Esophagus squamous epithelium (tissue), 5 donors: ENCODE measurements around the gene ARMH3. TPM values are rescaled to one million over a fixed set of nuclear protein-coding genes. Genes with fewer than 3 reads are reported as not detected.

Experiments used
- DNase-seq: peaks from one replicate; lab custom pipeline; 2025; lab: John Stamatoyannopoulos, UW
- H3K27ac ChIP-seq, 4 donors: fragments of 200-600 bp; sonication (generic); one replicate each; pipeline ENCODE4 v1.5.1; 2016 to 2019; ENCODE audit warnings: mild to moderate bottlenecking in 1 of 4
- H3K27me3 ChIP-seq, 4 donors: fragments of 200-600 bp; sonication (generic); 1 replicate in 3 of 4; 2 replicates in 1 of 4; pipeline versions ENCODE4 v1.5.1 to v1.6.0; 2017 to 2021; ENCODE audit warnings: antibody characterized with exemption in 1 of 4
- H3K36me3 ChIP-seq, 3 donors: fragments of 200-600 bp; sonication (generic); one replicate each; pipeline ENCODE4 v1.5.1; 2016 to 2019
- H3K4me1 ChIP-seq, 3 donors: fragments of 200-600 bp; sonication (generic); one replicate each; pipeline ENCODE4 v1.5.1; 2017 to 2019
- H3K4me3 ChIP-seq, 4 donors: fragments of 200-600 bp; sonication (generic); 1 replicate in 3 of 4; 2 replicates in 1 of 4; pipeline ENCODE4 v1.5.1; 2016 to 2019; ENCODE audit warnings: mild to moderate bottlenecking in 2 of 4, moderate library complexity in 1 of 4
- H3K9me3 ChIP-seq, 3 donors: fragments of 200-600 bp; sonication (generic); one replicate each; pipeline ENCODE4 v1.5.1; 2016 to 2019
- POLR2A ChIP-seq, 4 donors: fragments of 450-650 bp; IDR thresholded peaks; one replicate each; pipeline ENCODE4 v1.6.1; 2017; ENCODE audit warnings: antibody characterized with exemption in 4 of 4, mild to moderate bottlenecking in 4 of 4, moderate library complexity in 3 of 4
- WGBS, 2 donors: methylation state at CpG; one replicate each; pipeline ENCODE4 v1.1.5; 2018; 5-methylcytosine and 5-hydroxymethylcytosine counted together
- intact Hi-C: fragments of 100-400 bp; cut with DNase I; formaldehyde crosslinking; loops from one replicate; pipeline ENCODE4 v1.15.0; 2022
- total RNA-seq, 4 donors: library from RNA; depleted of rRNA; stranded (reverse); fragments of >200 nt; gene quantifications; one replicate each; pipeline ENCODE4 v1.1.0, GENCODE V29; 2016
- TF ChIP-seq, protein P1 (sequence below), 6 experiments: fragments of 450-650 bp in 4 of 6; fragments of 200-600 bp in 2 of 6; sonication (generic) in 2 of 6; IDR thresholded peaks; one replicate each; pipeline ENCODE4 v1.5.1; 2016 to 2019; ENCODE audit warnings: antibody characterized with exemption in 6 of 6, mild to moderate bottlenecking in 4 of 6, moderate library complexity in 4 of 6
- donor health status: DM: yes; HTN: yes; CAD: no.

The ARMH3 gene
- total RNA-seq, 4 donors from 2014 or later: 13.3 to 17.2 (median 16.1) TPM

DNA sequence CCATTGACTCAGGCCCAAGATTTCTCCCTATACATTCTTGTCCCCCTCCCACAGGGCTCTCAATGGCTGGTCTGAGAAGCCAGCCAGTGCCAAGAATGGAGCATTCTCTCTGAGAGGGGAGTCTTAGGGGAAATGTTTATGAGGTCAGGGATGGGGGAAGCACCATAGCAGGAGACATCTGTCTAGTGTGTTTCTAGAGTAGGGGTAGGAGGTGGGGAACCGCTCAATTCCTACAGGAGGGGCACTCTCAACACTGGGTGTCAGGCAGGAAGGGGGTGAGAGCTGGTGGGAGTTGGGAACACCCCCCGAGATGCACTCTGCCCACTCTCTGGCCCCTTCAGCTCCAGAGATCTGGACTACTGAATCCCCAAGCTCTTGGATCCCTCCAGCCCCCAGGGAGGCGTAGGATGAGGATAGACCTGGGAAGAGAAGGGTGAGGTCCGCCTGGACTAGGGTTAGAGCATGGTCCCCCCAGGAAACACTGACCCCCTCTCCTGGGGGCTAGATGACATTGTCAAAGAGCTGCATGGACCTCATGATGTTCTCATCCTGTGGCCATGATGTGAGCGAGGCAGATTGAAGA, 229.0 kb downstream of the ARMH3 start:
- no peak overlapping the region for H3K27ac ChIP-seq
- no peak for TF ChIP-seq POLR2A (IDR thresholded peaks at IDR 0.05)
- TF ChIP-seq, protein P1, sequence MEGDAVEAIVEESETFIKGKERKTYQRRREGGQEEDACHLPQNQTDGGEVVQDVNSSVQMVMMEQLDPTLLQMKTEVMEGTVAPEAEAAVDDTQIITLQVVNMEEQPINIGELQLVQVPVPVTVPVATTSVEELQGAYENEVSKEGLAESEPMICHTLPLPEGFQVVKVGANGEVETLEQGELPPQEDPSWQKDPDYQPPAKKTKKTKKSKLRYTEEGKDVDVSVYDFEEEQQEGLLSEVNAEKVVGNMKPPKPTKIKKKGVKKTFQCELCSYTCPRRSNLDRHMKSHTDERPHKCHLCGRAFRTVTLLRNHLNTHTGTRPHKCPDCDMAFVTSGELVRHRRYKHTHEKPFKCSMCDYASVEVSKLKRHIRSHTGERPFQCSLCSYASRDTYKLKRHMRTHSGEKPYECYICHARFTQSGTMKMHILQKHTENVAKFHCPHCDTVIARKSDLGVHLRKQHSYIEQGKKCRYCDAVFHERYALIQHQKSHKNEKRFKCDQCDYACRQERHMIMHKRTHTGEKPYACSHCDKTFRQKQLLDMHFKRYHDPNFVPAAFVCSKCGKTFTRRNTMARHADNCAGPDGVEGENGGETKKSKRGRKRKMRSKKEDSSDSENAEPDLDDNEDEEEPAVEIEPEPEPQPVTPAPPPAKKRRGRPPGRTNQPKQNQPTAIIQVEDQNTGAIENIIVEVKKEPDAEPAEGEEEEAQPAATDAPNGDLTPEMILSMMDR (IDR thresholded peaks at IDR 0.05): no peak
- no peaks in the 10 kb centered on the region for H3K27me3 ChIP-seq
- no peak overlapping the region for H3K4me3 ChIP-seq
- H3K36me3 ChIP-seq: peaks cover 0 to 18% (median 0%) of the 10 kb centered on the region in 3 donors
- intact Hi-C loops: no loop called here
- DNase-seq: no peak
- peaks cover 16 to 32% (median 18%) of the 10 kb centered on the region in 3 donors for H3K4me1 ChIP-seq
- 92 to 94% methylated on average over 4 of the region's 5 CpGs for WGBS, 2 donors
- H3K9me3 ChIP-seq: no peaks in the 10 kb centered on the region

DNA sequence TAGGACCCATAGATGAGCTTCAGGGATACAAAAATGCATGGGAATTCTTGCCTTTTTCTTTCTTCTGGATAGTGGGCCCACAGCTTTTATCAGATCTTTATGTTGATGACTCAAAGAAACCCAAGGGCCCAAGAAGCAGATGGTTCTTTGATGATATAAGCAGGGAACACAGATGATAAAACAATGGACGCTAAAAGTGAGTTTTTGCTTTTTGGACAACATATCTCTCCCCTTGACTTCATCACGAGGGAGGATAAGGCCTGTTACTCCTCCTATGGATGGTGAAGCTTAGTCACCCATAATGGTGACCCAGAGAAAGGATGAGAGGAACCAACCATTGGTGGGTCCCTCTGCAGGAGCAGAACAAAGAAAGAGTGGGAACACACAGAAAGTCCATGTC, 231.2 kb downstream of the ARMH3 start:
- DNase-seq: no peak
- Histone ChIP-seq H3K9me3 (no peaks in the 10 kb centered on the region), H3K4me1 (peaks cover 1 to 14% (median 6%) of the 10 kb centered on the region in 3 donors), H3K4me3 (no peak overlapping the region), H3K27me3 (no peaks in the 10 kb centered on the region), H3K36me3 (peaks cover 0 to 18% (median 0%) of the 10 kb centered on the region in 3 donors), H3K27ac (no peak overlapping the region)
- intact Hi-C loops: no loop called here
- TF ChIP-seq, protein P1 (IDR thresholded peaks at IDR 0.05): no peak
- TF ChIP-seq POLR2A (IDR thresholded peaks at IDR 0.05): no peak
- 90 to 96% methylated on average over 2 of the region's 2 CpGs for WGBS, 2 donors

- no peak for TF ChIP-seq POLR2A (IDR thresholded peaks at IDR 0.05)
- TF ChIP-seq, protein P1 (IDR thresholded peaks at IDR 0.05): no peak
- Histone ChIP-seq H3K27me3 (no peaks in the 10 kb centered on the region), H3K9me3 (no peaks in the 10 kb centered on the region), H3K4me3 (peak overlapping the region; percentile 23 to 99 (median 84)), H3K36me3 (no peaks in the 10 kb centered on the region), H3K4me1 (peaks cover 21 to 37% (median 23%) of the 10 kb centered on the region in 3 donors), H3K27ac (peak overlapping the region; percentile 93 to 98 (median 96))
- WGBS, 2 donors: 15 to 28% methylated on average over 10 to 13 of the region's 14 CpGs
- DNase-seq: no peak
- intact Hi-C loops: no loop called here
Observed at GRCh38 chr10:101818872-101819633, 236.9 kb downstream of the ARMH3 start.

GRCh38 chr10:101818119-101818871, 237.7 kb downstream of the ARMH3 start, which contains the start of gene OGA:
Gene OGA, minus strand, starts transcription at chr10:101818444. Its CDS starts 422 bp downstream, at chr10:101818022.
- intact Hi-C loops: no loop called here

More at GRCh38 chr10:101818119-101818871, 237.7 kb downstream of the ARMH3 start, which contains the start of gene OGA:
- peak; percentile 94 for DNase-seq
- H3K27ac ChIP-seq: peak within 1 kb of the TSS; percentile 93 to 98 (median 96)
- WGBS, 2 donors: 0 to 1% methylated on average over 17 to 29 of the region's 47 CpGs
- TF ChIP-seq POLR2A (IDR thresholded peaks at IDR 0.05): peak in 3 of 4 donors; percentile 95 to 100 (median 99)
- TF ChIP-seq, protein P1 (IDR thresholded peaks at IDR 0.05): peak in 2 of 6 experiments; percentile 24 to 38
- peaks cover 0 to under 1% (median 0%) of the 10 kb centered on the region in 3 donors for H3K36me3 ChIP-seq
- no peaks in the 10 kb centered on the region for H3K9me3 ChIP-seq
- H3K27me3 ChIP-seq: no peaks in the 10 kb centered on the region
- H3K4me1 ChIP-seq: peaks cover 21 to 44% (median 28%) of the 10 kb centered on the region in 3 donors
- H3K4me3 ChIP-seq: peak within 1 kb of the TSS; percentile 82 to 99 (median 92)
